HCT116 (cell line): ENCODE measurements around the gene PFN3. TPM values are rescaled to one million over a fixed set of nuclear protein-coding genes. Genes with fewer than 3 reads are reported as not detected.

ENCODE experiments used
- ATAC-seq: fragments of 200-7000 bp; cut with Tn5 transposase; 2 replicates; pipeline ENCODE4 v1.9.1; 2020; ENCODE audit warnings: mild to moderate bottlenecking, moderate library complexity
- BruUV-seq: library from RNA; stranded (reverse); fragments of 400-500 nt; replicated peaks from 2 replicates; lab custom pipeline; 2021; lab: Mats Ljungman, UMichigan
- CTCF ChIA-PET: fragments of 300-600 bp; sonication (Branson Sonifier 250); formaldehyde crosslinking; loops from one replicate; lab custom pipeline; 2021; ENCODE audit warnings: antibody characterized with exemption; lab: Charles Lee
- POLR2A ChIA-PET: fragments of 300-600, 350-600 bp; sonication (Branson Sonifier 250); formaldehyde crosslinking; loops from one replicate; lab custom pipeline; 2021; ENCODE audit warnings: antibody characterized with exemption; lab: Charles Lee
- RAD21 ChIA-PET, 2 experiments: fragments of 300-600 bp; sonication (Branson Sonifier 250); formaldehyde crosslinking; loops; one replicate each; lab custom pipeline; 2023; ENCODE audit warnings: low total read pairs in 2 of 2; ENCODE audit not compliant: uncharacterized antibody in 2 of 2, unreplicated experiment in 2 of 2, low non-redundant PET in 1 of 2; lab: Charles Lee
- DNase-seq: peaks from one replicate; pipeline ENCODE4 v3.0.0-alpha.2; 2010; ENCODE audit warnings: low read depth, low spot score
- H2AFZ ChIP-seq: fragments of 200-600 bp; shearing (Covaris generic), sonication (generic); 2 replicates; pipeline ENCODE4 v1.6.1; 2017; ENCODE audit warnings: low read depth, mixed run types, mixed read lengths, antibody characterized with exemption, low read length; ENCODE audit not compliant: poor library complexity, severe bottlenecking
- H3K27ac ChIP-seq: 2 replicates; pipeline ENCODE4 v1.5.1; 2012; ENCODE audit warnings: low read depth, low read length
- H3K27me3 ChIP-seq: fragments of 200-600 bp; sonication (generic); 2 replicates; pipeline ENCODE4 v1.6.1; 2016; ENCODE audit warnings: mixed run types, low read length, mixed read lengths; ENCODE audit not compliant: insufficient read depth
- H3K36me3 ChIP-seq, 2 experiments: fragments of 200-500 bp in 1 of 2; fragments of 200-600 bp in 1 of 2; sonication (Bioruptor generic) in 1 of 2; sonication (generic) in 1 of 2; 2 replicates each; pipeline versions ENCODE4 v1.5.1 to v1.6.1; 2014 to 2016; ENCODE audit warnings: low read length in 2 of 2, inconsistent platforms in 1 of 2, mixed read lengths in 1 of 2, mixed run types in 1 of 2; ENCODE audit not compliant: insufficient read depth in 2 of 2, control insufficient read depth in 1 of 2
- H3K4me1 ChIP-seq, 2 experiments: fragments of 200-600 bp in 1 of 2; sonication (generic) in 1 of 2; 2 replicates each; pipeline versions ENCODE4 v1.5.1 to v1.6.1; 2012 to 2017; ENCODE audit warnings: low read length in 2 of 2, inconsistent platforms in 1 of 2, mild to moderate bottlenecking in 1 of 2, mixed read lengths in 1 of 2, mixed run types in 1 of 2, moderate library complexity in 1 of 2; ENCODE audit not compliant: insufficient read depth in 2 of 2, control insufficient read depth in 1 of 2
- H3K4me2 ChIP-seq: fragments of 200-600 bp; sonication (generic); 2 replicates; pipeline ENCODE4 v1.6.1; 2017; ENCODE audit warnings: mixed run types, low read length, mixed read lengths
- H3K4me3 ChIP-seq, 2 experiments: fragments of 200-600 bp in 1 of 2; sonication (generic) in 1 of 2; replicated peaks in 1 of 2; 2 replicates each; pipeline ENCODE4 v1.5.1; 2011 to 2016; ENCODE audit warnings: low read length in 2 of 2, control low read depth in 1 of 2, low read depth in 1 of 2, mild to moderate bottlenecking in 1 of 2, mixed read lengths in 1 of 2, mixed run types in 1 of 2
- H3K79me2 ChIP-seq: fragments of 200-600 bp; sonication (generic); 2 replicates; pipeline ENCODE4 v1.6.1; 2017; ENCODE audit warnings: mild to moderate bottlenecking, mixed run types, low read length, moderate library complexity, mixed read lengths; ENCODE audit not compliant: insufficient read depth
- H3K9ac ChIP-seq: fragments of 200-600 bp; sonication (generic); 2 replicates; pipeline ENCODE4 v1.6.1; 2016; ENCODE audit warnings: low read length, mixed read lengths
- H3K9me2 ChIP-seq: fragments of 200-600 bp; sonication (generic), shearing (Covaris generic); 2 replicates; pipeline ENCODE4 v1.6.1; 2017; ENCODE audit warnings: mixed run types, mild to moderate bottlenecking, moderate library complexity; ENCODE audit not compliant: insufficient read depth
- H3K9me3 ChIP-seq, 2 experiments: fragments of 200-500 bp in 1 of 2; fragments of 200-600 bp in 1 of 2; sonication (Bioruptor generic) in 1 of 2; sonication (generic) in 1 of 2; 2 replicates each; pipeline ENCODE4 v1.6.1; 2014 to 2017; ENCODE audit warnings: low read length in 2 of 2, mixed read lengths in 2 of 2, inconsistent platforms in 1 of 2, low read depth in 1 of 2, mild to moderate bottlenecking in 1 of 2, mixed run types in 1 of 2, moderate library complexity in 1 of 2; ENCODE audit not compliant: control insufficient read depth in 1 of 2, insufficient read depth in 1 of 2
- H4K20me1 ChIP-seq: fragments of 200-600 bp; sonication (generic), shearing (Covaris generic); 2 replicates; pipeline ENCODE4 v1.6.1; 2017; ENCODE audit warnings: mixed run types, mild to moderate bottlenecking, moderate library complexity; ENCODE audit not compliant: insufficient read depth
- CBX3 ChIP-seq: IDR thresholded peaks from 2 replicates; pipeline ENCODE4 v1.6.1; 2012; ENCODE audit warnings: low read depth
- CEBPB ChIP-seq: IDR thresholded peaks from 2 replicates; pipeline ENCODE4 v1.6.1; 2012; ENCODE audit warnings: low read depth
- EGR1 ChIP-seq: IDR thresholded peaks from 2 replicates; pipeline ENCODE4 v1.6.1; 2012; ENCODE audit warnings: low read depth
- POLR2A ChIP-seq: IDR thresholded peaks from 2 replicates; pipeline ENCODE4 v1.7.0; 2011; ENCODE audit warnings: borderline replicate concordance; ENCODE audit not compliant: insufficient read depth, insufficient read length; ENCODE audit errors: extremely low read depth
- POLR2AphosphoS5 ChIP-seq: IDR thresholded peaks from 2 replicates; pipeline ENCODE4 v1.6.1; 2011; ENCODE audit warnings: mild to moderate bottlenecking, low read depth, low read length, moderate library complexity
- SIN3A ChIP-seq: IDR thresholded peaks from 2 replicates; pipeline ENCODE4 v1.6.1; 2012; ENCODE audit warnings: low read depth
- SP1 ChIP-seq: IDR thresholded peaks from 2 replicates; pipeline ENCODE4 v1.6.1; 2012; ENCODE audit warnings: low read depth
- TCF7L2 ChIP-seq: IDR thresholded peaks from 2 replicates; pipeline ENCODE4 v1.7.0; 2011; ENCODE audit warnings: borderline replicate concordance, inconsistent platforms; ENCODE audit not compliant: insufficient read depth, insufficient read length; ENCODE audit errors: extremely low read depth
- ZNF274 ChIP-seq: fragments of 200-500 bp; sonication (Bioruptor generic); IDR thresholded peaks from 2 replicates; pipeline ENCODE4 v1.6.1; 2014; ENCODE audit warnings: mild to moderate bottlenecking, low read depth, low read length, inconsistent platforms
- intact Hi-C: fragments of 100-400 bp; cut with micrococcal nuclease; formaldehyde crosslinking; loops from 2 replicates; pipeline ENCODE4 v1.10.0; 2022
- total RNA-seq: library from RNA; stranded (reverse); gene quantifications from one replicate; pipeline ENCODE4 v1.2.1, GENCODE V29; 2021; ENCODE audit not compliant: unreplicated experiment
- TF ChIP-seq, protein P1 (sequence below): IDR thresholded peaks from 2 replicates; pipeline ENCODE4 v1.6.1; 2012; ENCODE audit warnings: low read depth
- TF ChIP-seq, protein P2 (sequence below): IDR thresholded peaks from 2 replicates; pipeline ENCODE4 v1.6.1; 2012
- TF ChIP-seq, protein P3 (sequence below): IDR thresholded peaks from 2 replicates; pipeline ENCODE4 v1.6.1; 2012

The PFN3 gene
- total RNA-seq, 1 experiment from 2014 or later: not detected

DNA sequence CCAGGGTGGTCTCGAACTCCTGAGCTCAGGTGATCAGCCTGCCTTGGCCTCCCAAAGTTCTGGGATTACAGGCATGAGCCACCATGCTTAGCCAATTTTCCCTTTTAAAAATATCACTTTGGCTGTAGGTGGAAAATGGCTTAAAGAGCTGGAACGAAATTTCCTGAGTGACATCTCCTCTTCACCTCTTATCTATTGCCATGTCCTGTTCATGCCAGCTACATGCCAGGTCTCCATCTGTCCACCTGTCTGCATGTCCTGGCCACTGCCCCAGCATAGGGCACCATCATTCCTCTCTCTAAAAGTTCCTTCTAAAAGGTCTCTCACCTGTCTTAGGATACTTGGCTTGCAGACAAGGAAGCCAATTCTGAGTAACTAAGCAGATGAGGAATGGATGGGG lies 23.2 kb upstream of the PFN3 start:
- ATAC-seq (no peak), DNase-seq (no peak)
- RAD21 ChIA-PET: no interaction called here
- no peaks in the 10 kb centered on the region for H4K20me1 ChIP-seq
- CTCF ChIA-PET: interaction anchor here (0.8 kb wide), 1 partner anchor 19 kb away, joined by 5 read pairs; no protein-coding TSS in a partner anchor
- TF ChIP-seq ZNF274 (no peak), CBX3 (no peak), SIN3A (no peak), POLR2A (no peak)
- POLR2A ChIA-PET: interaction anchor here (0.9 kb wide), 1 partner anchor 19 kb away, joined by 3 read pairs; no protein-coding TSS in a partner anchor
- no peak overlapping the region for H3K9ac ChIP-seq
- no peak overlapping the region for H2AFZ ChIP-seq
- H3K27ac ChIP-seq: no peak overlapping the region
- no peaks in the 10 kb centered on the region for H3K27me3 ChIP-seq
- no peaks in the 10 kb centered on the region for H3K9me3 ChIP-seq
- peaks cover 15 to 25% of the 10 kb centered on the region in 2 experiments for H3K4me1 ChIP-seq
- H3K9me2 ChIP-seq: no peaks in the 10 kb centered on the region
- no peaks in the 10 kb centered on the region for H3K36me3 ChIP-seq
- BruUV-seq: no TSS peak
- peaks cover 20% of the 10 kb centered on the region for H3K79me2 ChIP-seq
- H3K4me2 ChIP-seq: no peak overlapping the region
- intact Hi-C loops: no loop called here
- H3K4me3 ChIP-seq: no peak overlapping the region

DNA sequence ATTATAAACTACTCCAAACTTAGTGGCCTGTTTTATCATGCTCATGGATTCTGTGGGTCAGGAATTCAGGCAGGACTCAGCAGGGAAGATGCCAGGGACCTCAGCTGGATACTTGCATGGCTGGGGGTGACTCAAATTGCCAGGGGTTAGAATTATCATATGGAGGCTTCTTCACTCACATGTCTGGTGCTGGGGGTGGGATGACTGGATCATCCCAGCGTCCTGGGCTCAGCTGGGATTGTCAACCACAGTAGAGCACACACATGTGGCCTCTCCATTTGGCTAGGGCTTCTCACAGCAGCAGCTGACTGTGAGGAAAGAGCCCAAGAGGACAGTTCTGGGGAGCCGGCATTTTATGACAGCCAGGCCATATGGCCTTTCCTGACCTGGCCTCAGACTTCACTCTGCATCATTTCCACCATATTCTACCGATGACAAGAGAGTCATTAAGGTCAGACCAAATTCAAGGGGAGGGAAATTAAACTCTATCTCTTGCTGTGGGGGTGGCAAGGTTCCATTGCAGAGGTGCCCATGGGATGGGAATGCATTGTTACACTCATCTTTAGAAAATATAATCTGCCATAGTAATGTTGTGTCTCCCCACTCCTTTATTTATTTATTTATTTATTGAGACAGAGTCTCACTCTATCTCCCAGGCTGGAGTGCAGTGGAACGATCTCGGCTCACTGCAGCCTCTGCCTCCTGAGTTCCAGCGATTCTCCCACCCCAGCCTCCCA lies 20.8 kb upstream of the PFN3 start:
- Histone ChIP-seq H2AFZ (no peak overlapping the region), H3K27ac (no peak overlapping the region), H4K20me1 (no peaks in the 10 kb centered on the region), H3K79me2 (no peaks in the 10 kb centered on the region), H3K4me2 (no peak overlapping the region), H3K9me3 (no peaks in the 10 kb centered on the region), H3K9ac (no peak overlapping the region), H3K27me3 (no peaks in the 10 kb centered on the region), H3K36me3 (no peaks in the 10 kb centered on the region), H3K4me3 (no peak overlapping the region), H3K9me2 (no peaks in the 10 kb centered on the region), H3K4me1 (peaks cover 7 to 10% of the 10 kb centered on the region in 2 experiments)
- ATAC-seq (no peak), DNase-seq (no peak)
- TF ChIP-seq POLR2AphosphoS5: no peak
- TF ChIP-seq EGR1: no peak
- no peak for TF ChIP-seq SIN3A
- TF ChIP-seq SP1: no peak
- TF ChIP-seq, protein P1, sequence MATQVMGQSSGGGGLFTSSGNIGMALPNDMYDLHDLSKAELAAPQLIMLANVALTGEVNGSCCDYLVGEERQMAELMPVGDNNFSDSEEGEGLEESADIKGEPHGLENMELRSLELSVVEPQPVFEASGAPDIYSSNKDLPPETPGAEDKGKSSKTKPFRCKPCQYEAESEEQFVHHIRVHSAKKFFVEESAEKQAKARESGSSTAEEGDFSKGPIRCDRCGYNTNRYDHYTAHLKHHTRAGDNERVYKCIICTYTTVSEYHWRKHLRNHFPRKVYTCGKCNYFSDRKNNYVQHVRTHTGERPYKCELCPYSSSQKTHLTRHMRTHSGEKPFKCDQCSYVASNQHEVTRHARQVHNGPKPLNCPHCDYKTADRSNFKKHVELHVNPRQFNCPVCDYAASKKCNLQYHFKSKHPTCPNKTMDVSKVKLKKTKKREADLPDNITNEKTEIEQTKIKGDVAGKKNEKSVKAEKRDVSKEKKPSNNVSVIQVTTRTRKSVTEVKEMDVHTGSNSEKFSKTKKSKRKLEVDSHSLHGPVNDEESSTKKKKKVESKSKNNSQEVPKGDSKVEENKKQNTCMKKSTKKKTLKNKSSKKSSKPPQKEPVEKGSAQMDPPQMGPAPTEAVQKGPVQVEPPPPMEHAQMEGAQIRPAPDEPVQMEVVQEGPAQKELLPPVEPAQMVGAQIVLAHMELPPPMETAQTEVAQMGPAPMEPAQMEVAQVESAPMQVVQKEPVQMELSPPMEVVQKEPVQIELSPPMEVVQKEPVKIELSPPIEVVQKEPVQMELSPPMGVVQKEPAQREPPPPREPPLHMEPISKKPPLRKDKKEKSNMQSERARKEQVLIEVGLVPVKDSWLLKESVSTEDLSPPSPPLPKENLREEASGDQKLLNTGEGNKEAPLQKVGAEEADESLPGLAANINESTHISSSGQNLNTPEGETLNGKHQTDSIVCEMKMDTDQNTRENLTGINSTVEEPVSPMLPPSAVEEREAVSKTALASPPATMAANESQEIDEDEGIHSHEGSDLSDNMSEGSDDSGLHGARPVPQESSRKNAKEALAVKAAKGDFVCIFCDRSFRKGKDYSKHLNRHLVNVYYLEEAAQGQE: no peak
- no peak for TF ChIP-seq TCF7L2
- TF ChIP-seq, protein P2, sequence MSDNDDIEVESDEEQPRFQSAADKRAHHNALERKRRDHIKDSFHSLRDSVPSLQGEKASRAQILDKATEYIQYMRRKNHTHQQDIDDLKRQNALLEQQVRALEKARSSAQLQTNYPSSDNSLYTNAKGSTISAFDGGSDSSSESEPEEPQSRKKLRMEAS: no peak
- TF ChIP-seq CEBPB: no peak
- TF ChIP-seq, protein P3, sequence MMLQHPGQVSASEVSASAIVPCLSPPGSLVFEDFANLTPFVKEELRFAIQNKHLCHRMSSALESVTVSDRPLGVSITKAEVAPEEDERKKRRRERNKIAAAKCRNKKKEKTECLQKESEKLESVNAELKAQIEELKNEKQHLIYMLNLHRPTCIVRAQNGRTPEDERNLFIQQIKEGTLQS: no peak
- TF ChIP-seq ZNF274: no peak
- RAD21 ChIA-PET: no interaction called here
- CTCF ChIA-PET: interaction anchor here (1.2 kb wide), 1 partner anchor 17 kb away, joined by 3 read pairs; no protein-coding TSS in a partner anchor
- BruUV-seq: no TSS peak
- intact Hi-C loops: no loop called here
- POLR2A ChIA-PET: no interaction called here
